Esophagus squamous epithelium (tissue), 4 donors: ENCODE results near the gene BTG2.

Experiments
- POLR2A ChIP-seq, 4 donors: fragments of 450-650 bp; IDR thresholded peaks; one replicate each; pipeline ENCODE4 v1.6.1; 2017; ENCODE audit warnings: antibody characterized with exemption in 4 of 4, mild to moderate bottlenecking in 4 of 4, moderate library complexity in 3 of 4
- TF ChIP-seq, protein P1 (sequence below), 6 experiments: fragments of 450-650 bp in 4 of 6; fragments of 200-600 bp in 2 of 6; sonication (generic) in 2 of 6; IDR thresholded peaks; one replicate each; pipeline ENCODE4 v1.5.1; 2016 to 2019; ENCODE audit warnings: antibody characterized with exemption in 6 of 6, mild to moderate bottlenecking in 4 of 6, moderate library complexity in 4 of 6

DNA sequence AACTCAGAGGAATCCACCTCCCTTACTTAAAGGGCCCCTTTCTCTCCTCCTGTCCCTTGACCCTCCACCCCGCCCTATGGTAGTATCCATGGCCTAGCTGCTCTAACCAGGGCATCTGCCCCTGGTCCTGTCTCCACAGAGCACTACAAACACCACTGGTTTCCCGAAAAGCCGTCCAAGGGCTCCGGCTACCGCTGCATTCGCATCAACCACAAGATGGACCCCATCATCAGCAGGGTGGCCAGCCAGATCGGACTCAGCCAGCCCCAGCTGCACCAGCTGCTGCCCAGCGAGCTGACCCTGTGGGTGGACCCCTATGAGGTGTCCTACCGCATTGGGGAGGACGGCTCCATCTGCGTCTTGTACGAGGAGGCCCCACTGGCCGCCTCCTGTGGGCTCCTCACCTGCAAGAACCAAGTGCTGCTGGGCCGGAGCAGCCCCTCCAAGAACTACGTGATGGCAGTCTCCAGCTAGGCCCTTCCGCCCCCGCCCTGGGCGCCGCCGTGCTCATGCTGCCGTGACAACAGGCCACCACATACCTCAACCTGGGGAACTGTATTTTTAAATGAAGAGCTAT is 1.7 kb downstream of the BTG2 start:
- TF ChIP-seq, protein P1, sequence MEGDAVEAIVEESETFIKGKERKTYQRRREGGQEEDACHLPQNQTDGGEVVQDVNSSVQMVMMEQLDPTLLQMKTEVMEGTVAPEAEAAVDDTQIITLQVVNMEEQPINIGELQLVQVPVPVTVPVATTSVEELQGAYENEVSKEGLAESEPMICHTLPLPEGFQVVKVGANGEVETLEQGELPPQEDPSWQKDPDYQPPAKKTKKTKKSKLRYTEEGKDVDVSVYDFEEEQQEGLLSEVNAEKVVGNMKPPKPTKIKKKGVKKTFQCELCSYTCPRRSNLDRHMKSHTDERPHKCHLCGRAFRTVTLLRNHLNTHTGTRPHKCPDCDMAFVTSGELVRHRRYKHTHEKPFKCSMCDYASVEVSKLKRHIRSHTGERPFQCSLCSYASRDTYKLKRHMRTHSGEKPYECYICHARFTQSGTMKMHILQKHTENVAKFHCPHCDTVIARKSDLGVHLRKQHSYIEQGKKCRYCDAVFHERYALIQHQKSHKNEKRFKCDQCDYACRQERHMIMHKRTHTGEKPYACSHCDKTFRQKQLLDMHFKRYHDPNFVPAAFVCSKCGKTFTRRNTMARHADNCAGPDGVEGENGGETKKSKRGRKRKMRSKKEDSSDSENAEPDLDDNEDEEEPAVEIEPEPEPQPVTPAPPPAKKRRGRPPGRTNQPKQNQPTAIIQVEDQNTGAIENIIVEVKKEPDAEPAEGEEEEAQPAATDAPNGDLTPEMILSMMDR (IDR thresholded peaks at IDR 0.05), result no peak
- no peak for TF ChIP-seq POLR2A (IDR thresholded peaks at IDR 0.05)
